ENCODE results near the gene PIP5K1B.

GRCh38 chr9:69036799-69037198 lies 331.8 kb downstream of the PIP5K1B start:
- TF ChIP-seq POLR2AphosphoS5 (IDR thresholded peaks at IDR 0.05; ENCODE audit: low read depth, low read length): no peak
- TF ChIP-seq POLR2A (IDR thresholded peaks at IDR 0.05; ENCODE audit: low read depth, low read length): no peak
